ENCODE measurements around the gene MACROD2.

- TF ChIP-seq RARB (CRISPR knock-in tag; IDR thresholded peaks at IDR 0.05) (no peak), ZNF565 (CRISPR knock-in tag; conservative IDR thresholded peaks at IDR 0.05; ENCODE audit: low read depth) (no peak), ZNF8 (CRISPR knock-in tag; IDR thresholded peaks at IDR 0.05) (no peak), PATZ1 (CRISPR knock-in tag; IDR thresholded peaks at IDR 0.05; ENCODE audit: borderline replicate concordance) (no peak)
Measured at GRCh38 chr20:14950633-14951032, 955.3 kb downstream of the MACROD2 start.
